ENCODE data around the gene MXRA8. TPM values are rescaled to one million over a fixed set of nuclear protein-coding genes. Genes with fewer than 3 reads are reported as not detected.

Gene MXRA8
- total RNA-seq, 1 donor from 2014 or later: 345 TPM

DNA sequence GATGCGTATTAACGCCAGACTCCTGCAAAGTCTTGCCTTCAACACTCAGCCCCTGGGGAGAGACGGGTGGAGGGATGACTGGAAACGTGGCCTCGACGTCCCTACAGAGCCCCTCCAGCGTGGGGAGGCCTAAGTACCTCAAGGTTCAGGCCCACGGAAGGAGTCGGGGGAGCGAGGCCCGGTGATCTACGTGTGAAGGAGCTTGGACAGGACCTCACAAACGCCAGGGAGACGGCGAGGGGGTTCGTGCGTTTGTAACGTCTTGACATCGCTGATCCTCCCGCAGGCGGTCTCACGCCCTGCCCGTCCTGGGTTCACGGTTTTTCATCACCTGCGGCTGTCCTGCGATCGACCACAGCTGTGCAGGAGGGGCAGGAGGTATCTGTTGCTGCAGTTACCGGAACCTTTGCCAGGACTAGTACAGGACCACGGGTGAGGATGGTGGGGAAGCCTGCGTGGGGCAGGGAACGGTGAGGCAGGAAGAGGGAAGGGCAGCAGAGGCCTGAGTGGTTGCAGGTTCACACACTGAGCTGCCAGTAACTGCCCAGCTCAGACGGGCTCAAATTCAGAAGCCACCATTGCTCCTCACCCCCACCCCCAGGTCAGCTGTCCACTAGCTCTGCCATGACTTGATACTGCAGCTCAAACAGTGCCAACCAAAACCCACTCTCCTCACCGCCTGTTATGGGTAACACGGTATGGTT lies 41.7 kb upstream of the MXRA8 start:
- TF ChIP-seq, protein P1, sequence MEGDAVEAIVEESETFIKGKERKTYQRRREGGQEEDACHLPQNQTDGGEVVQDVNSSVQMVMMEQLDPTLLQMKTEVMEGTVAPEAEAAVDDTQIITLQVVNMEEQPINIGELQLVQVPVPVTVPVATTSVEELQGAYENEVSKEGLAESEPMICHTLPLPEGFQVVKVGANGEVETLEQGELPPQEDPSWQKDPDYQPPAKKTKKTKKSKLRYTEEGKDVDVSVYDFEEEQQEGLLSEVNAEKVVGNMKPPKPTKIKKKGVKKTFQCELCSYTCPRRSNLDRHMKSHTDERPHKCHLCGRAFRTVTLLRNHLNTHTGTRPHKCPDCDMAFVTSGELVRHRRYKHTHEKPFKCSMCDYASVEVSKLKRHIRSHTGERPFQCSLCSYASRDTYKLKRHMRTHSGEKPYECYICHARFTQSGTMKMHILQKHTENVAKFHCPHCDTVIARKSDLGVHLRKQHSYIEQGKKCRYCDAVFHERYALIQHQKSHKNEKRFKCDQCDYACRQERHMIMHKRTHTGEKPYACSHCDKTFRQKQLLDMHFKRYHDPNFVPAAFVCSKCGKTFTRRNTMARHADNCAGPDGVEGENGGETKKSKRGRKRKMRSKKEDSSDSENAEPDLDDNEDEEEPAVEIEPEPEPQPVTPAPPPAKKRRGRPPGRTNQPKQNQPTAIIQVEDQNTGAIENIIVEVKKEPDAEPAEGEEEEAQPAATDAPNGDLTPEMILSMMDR (IDR thresholded peaks at IDR 0.05): no peak
- Histone ChIP-seq H3K4me1 (peaks cover 10 to 25% of the 10 kb centered on the region in 2 donors), H3K9me3 (no peaks in the 10 kb centered on the region), H3K36me3 (peaks cover 40 to 67% of the 10 kb centered on the region in 2 donors), H3K27ac (peak overlapping the region; percentile 65 to 80), H3K27me3 (no peaks in the 10 kb centered on the region), H3K4me3 (peak overlapping the region; percentile 81 to 92)
- no peak for DNase-seq (ENCODE audit: low spot score in 2 of 2)
- intact Hi-C loops (cut with DNase I): loop anchor here (1.0 to 10.0 kb wide), 6 partner anchors 7 to 285 kb away; partner anchors contain the start of genes ATAD3A, AURKAIP1, C1orf159 and CPTP

- H3K27me3 ChIP-seq: no peaks in the 10 kb centered on the region
- H3K36me3 ChIP-seq: peaks cover 40 to 67% of the 10 kb centered on the region in 2 donors
- peak; percentile 89 to 99 for DNase-seq (ENCODE audit: low spot score in 2 of 2)
- H3K9me3 ChIP-seq: no peaks in the 10 kb centered on the region
- H3K4me1 ChIP-seq: peaks cover 10 to 24% of the 10 kb centered on the region in 2 donors
- H3K27ac ChIP-seq: peak within 1 kb of the TSS; percentile 75 to 80
- intact Hi-C loops (cut with DNase I): loop anchor here (1.0 kb wide), 3 partner anchors 8 to 75 kb away; partner anchors contain the start of genes AURKAIP1, CPTP, INTS11 and MRPL20
- peak within 1 kb of the TSS; percentile 81 to 92 for H3K4me3 ChIP-seq
- TF ChIP-seq, protein P1 (IDR thresholded peaks at IDR 0.05): peak; percentile 64 to 77 (median 70)
Measured at GRCh38 chr1:1399187-1399871, 41.0 kb upstream of the MXRA8 start, which contains the start of gene CCNL2. CCNL2 (minus strand) TSS chr1:1399335; CDS start chr1:1399306, 29 bp downstream.

GRCh38 chr1:1398677-1399186 lies 40.4 kb upstream of the MXRA8 start:
- TF ChIP-seq, protein P1 (IDR thresholded peaks at IDR 0.05): no peak
- H3K4me1 ChIP-seq: peaks cover 10 to 24% of the 10 kb centered on the region in 2 donors
- peaks cover 44 to 68% of the 10 kb centered on the region in 2 donors for H3K36me3 ChIP-seq

GRCh38 chr1:1397839-1398523 lies 39.6 kb upstream of the MXRA8 start:
- intact Hi-C loops (cut with DNase I): no loop called here
- peak overlapping the region; percentile 81 to 92 for H3K4me3 ChIP-seq
- no peaks in the 10 kb centered on the region for H3K27me3 ChIP-seq
- TF ChIP-seq, protein P1 (IDR thresholded peaks at IDR 0.05): no peak
- no peak for DNase-seq (ENCODE audit: low spot score in 2 of 2)
- H3K27ac ChIP-seq: peak overlapping the region in 1 of 2 donors; percentile 80
- H3K4me1 ChIP-seq: peaks cover 10 to 24% of the 10 kb centered on the region in 2 donors
- H3K9me3 ChIP-seq: no peaks in the 10 kb centered on the region
- peaks cover 51 to 68% of the 10 kb centered on the region in 2 donors for H3K36me3 ChIP-seq

More at GRCh38 chr1:1398677-1399186, 40.4 kb upstream of the MXRA8 start:
- no peak for DNase-seq (ENCODE audit: low spot score in 2 of 2)
- Histone ChIP-seq H3K4me3 (peak overlapping the region; percentile 81 to 92), H3K27ac (peak overlapping the region; percentile 75 to 80), H3K9me3 (no peaks in the 10 kb centered on the region), H3K27me3 (no peaks in the 10 kb centered on the region)
- intact Hi-C loops (cut with DNase I): loop anchor here (1.0 kb wide), 3 partner anchors 9 to 74 kb away; partner anchors contain the start of genes AURKAIP1, CPTP, INTS11 and MRPL20

GRCh38 chr1:1395166-1395565 lies 36.8 kb upstream of the MXRA8 start:
- H3K9me3 ChIP-seq: no peaks in the 10 kb centered on the region
- H3K27me3 ChIP-seq: no peaks in the 10 kb centered on the region
- intact Hi-C loops (cut with DNase I): no loop called here
- no peak overlapping the region for H3K4me3 ChIP-seq
- DNase-seq (ENCODE audit: low spot score in 2 of 2): no peak
- no peak overlapping the region for H3K27ac ChIP-seq
- TF ChIP-seq, protein P1 (IDR thresholded peaks at IDR 0.05): no peak
- peaks cover 9 to 16% of the 10 kb centered on the region in 2 donors for H3K4me1 ChIP-seq
- H3K36me3 ChIP-seq: peaks cover 59 to 72% of the 10 kb centered on the region in 2 donors
